Heart left ventricle (tissue), 16 donors: ENCODE data around the gene GTSE1. TPM values are rescaled to one million over a fixed set of nuclear protein-coding genes. Genes with fewer than 3 reads are reported as not detected.

ENCODE experiments used
- ATAC-seq, 4 donors: fragments of 200-7000 bp; cut with Tn5 transposase; one replicate each; pipeline ENCODE4 v1.9.1; 2020 to 2022; ENCODE audit warnings: moderate library complexity in 4 of 4, mild to moderate bottlenecking in 3 of 4, moderate number of reproducible peaks in 1 of 4
- DNase-seq, 5 donors: peaks; one replicate each; pipeline ENCODE4 v3.0.0-alpha.2; 2020
- H3K27ac ChIP-seq, 12 donors: fragments of 200-600 bp; sonication (generic) in 4 of 12; one replicate each; pipeline versions ENCODE4 v1.5.0 to v1.8.0; 2016 to 2022; ENCODE audit warnings: mild to moderate bottlenecking in 2 of 12
- H3K27me3 ChIP-seq, 9 donors: fragments of 200-600 bp; sonication (generic) in 2 of 9; one replicate each; pipeline versions ENCODE4 v1.5.1 to v1.8.0; 2016 to 2022; ENCODE audit warnings: mild to moderate bottlenecking in 3 of 9
- H3K36me3 ChIP-seq, 9 donors: fragments of 200-600 bp; sonication (generic) in 2 of 9; one replicate each; pipeline versions ENCODE4 v1.5.0 to v1.8.0; 2018 to 2022; ENCODE audit warnings: mild to moderate bottlenecking in 2 of 9
- H3K4me1 ChIP-seq, 12 donors: fragments of 200-600 bp; sonication (generic) in 4 of 12; one replicate each; pipeline versions ENCODE4 v1.5.0 to v1.8.0; 2016 to 2022; ENCODE audit warnings: mild to moderate bottlenecking in 3 of 12
- H3K4me3 ChIP-seq, 12 donors: fragments of 200-600 bp; sonication (generic) in 4 of 12; one replicate each; pipeline versions ENCODE4 v1.5.0 to v1.8.0; 2017 to 2022; ENCODE audit warnings: mild to moderate bottlenecking in 9 of 12, moderate library complexity in 4 of 12
- H3K9me3 ChIP-seq, 12 donors: fragments of 200-600 bp; sonication (generic) in 4 of 12; one replicate each; pipeline versions ENCODE4 v1.5.0 to v1.8.0; 2016 to 2022; ENCODE audit warnings: mild to moderate bottlenecking in 1 of 12
- POLR2A ChIP-seq, 2 donors: fragments of 450-650 bp; IDR thresholded peaks; one replicate each; pipeline ENCODE4 v1.6.1; 2017; ENCODE audit warnings: antibody characterized with exemption in 2 of 2, mild to moderate bottlenecking in 2 of 2, moderate library complexity in 2 of 2
- WGBS, 4 donors: extraction: QIAGEN DNeasy Blood & Tissue Kit in 2 of 4; methylation state at CpG; one replicate each; pipeline versions ENCODE4 v1.1.5 to v1.1.7; 2013 to 2018; 5-methylcytosine and 5-hydroxymethylcytosine counted together
- intact Hi-C, 10 donors: fragments of 100-400 bp; cut with DNase I; formaldehyde crosslinking; loops; one replicate each; pipeline versions ENCODE4 v1.11.1 to v1.14.2; 2022
- polyA plus RNA-seq, 2 donors: library from polyadenylated mRNA; stranded (reverse); fragments of 200-250 nt; gene quantifications; one replicate each; pipeline ENCODE4 v1.2.3, GENCODE V29; 2013
- total RNA-seq, 9 donors: library from RNA; depleted of rRNA in 2 of 9; stranded (reverse); fragments of >200 nt in 2 of 9; fragmentation: NEBNext Ultra II Directional in 3 of 9; extraction: Animal tissue kit (Norgen Biotek cat#: 25700) in 3 of 9; gene quantifications; one replicate each; pipeline versions ENCODE4 v1.1.0 to v1.2.4, GENCODE V29; 2016 to 2023
- TF ChIP-seq, protein P1 (sequence below), 12 donors: fragments of 200-600 bp; sonication (generic) in 4 of 12; IDR thresholded peaks; one replicate each; pipeline versions ENCODE4 v1.5.0 to v1.8.0; 2018 to 2022; ENCODE audit warnings: antibody characterized with exemption in 12 of 12, mild to moderate bottlenecking in 5 of 12
- donor health status: ischemic (EF 13 %, LVEDD 7.1; RV severe dilation, severe dysfunction).
- donor health status: healthy with polysubstance abuse.
- donor health status: DM: no; HTN: yes; CAD: no.
- donor health status: DM: no; HTN: no; CAD: no.
- donor health status: ischemic (EF 25% LVEDD 6.9; RV normal size, moderate dysfunction).
- donor health status: ischemic (EF 25% LVEDD 5.7; RV mildly dilated, moderate dysfunction).
- donor health status: healthy.
- donor health status: DM: yes; HTN: yes; CAD: no.
- donor health status: ischemic (EF 35%, LVEDD 5.7; RV mildly dilated, moderate dysfunction).
- donor health status: nonischemic (EF 11% LVEDD 7.7; RV severe dilation, severe dysfunction).
- donor health status: DM: yes; HTN: yes; CAD: no.
- donor health status: PGD.
- donor health status: ischemic (EF 29% LVEDD 5.4; RV normal size, mild dysfunction).
- donor health status: nonischemic (EF 23%, LVEDD 6.1; RV moderate dilation, normal function).

GTSE1 gene
- total and polyA plus RNA-seq, 11 donors, result 0.19 to 6.9 (median 0.59) TPM; not detected in 1

DNA sequence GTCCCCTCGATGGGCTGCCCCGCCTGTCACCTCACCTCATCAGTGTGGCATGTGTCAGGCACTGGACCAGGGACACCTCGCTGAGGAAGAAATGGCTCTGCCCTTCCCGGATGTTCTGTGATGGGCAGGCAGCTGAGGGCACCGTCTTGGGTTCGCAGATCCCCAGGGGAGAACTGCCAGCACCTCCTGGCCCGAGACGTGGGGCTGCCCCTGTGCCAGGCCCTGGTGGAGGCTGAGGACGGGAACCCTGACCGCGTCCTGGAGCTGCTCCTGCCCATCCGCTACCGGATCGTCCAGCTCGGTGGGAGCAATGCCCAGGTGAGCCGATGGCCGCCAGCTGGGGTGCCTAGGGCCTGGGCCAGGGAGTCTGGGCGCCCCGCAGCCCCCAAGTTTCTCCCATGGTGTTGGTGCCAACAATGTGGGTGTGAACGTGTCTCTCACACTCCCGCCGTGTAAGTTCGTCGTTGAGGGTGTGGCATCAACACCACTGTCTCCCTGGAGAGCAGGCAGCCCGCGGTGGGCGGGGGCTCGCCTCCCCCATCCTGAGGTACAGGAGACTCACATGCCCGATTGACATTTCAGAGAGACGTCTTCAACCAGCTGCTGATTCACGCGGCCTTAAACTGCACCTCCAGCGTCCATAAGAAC lies 7.3 kb upstream of the GTSE1 start:
- Histone ChIP-seq H3K36me3 (peaks cover 0 to 66% (median 48%) of the 10 kb centered on the region in 9 donors), H3K9me3 (peaks cover 0 to 7% (median 0%) of the 10 kb centered on the region in 12 donors), H3K27ac (peak overlapping the region in 9 of 12 donors; percentile 3 to 86 (median 78)), H3K4me3 (no peak overlapping the region), H3K4me1 (peaks cover 0 to 43% (median 18%) of the 10 kb centered on the region in 12 donors), H3K27me3 (no peaks in the 10 kb centered on the region)
- WGBS, 4 donors, result 79 to 86% (median 80%) methylated on average over 27 to 33 of the region's 33 CpGs
- ATAC-seq, result peak in 2 of 4 donors; percentile 15 to 38
- DNase-seq, result peak in 1 of 5 donors; percentile 66
- intact Hi-C loops, result no loop called here
- TF ChIP-seq, protein P1, sequence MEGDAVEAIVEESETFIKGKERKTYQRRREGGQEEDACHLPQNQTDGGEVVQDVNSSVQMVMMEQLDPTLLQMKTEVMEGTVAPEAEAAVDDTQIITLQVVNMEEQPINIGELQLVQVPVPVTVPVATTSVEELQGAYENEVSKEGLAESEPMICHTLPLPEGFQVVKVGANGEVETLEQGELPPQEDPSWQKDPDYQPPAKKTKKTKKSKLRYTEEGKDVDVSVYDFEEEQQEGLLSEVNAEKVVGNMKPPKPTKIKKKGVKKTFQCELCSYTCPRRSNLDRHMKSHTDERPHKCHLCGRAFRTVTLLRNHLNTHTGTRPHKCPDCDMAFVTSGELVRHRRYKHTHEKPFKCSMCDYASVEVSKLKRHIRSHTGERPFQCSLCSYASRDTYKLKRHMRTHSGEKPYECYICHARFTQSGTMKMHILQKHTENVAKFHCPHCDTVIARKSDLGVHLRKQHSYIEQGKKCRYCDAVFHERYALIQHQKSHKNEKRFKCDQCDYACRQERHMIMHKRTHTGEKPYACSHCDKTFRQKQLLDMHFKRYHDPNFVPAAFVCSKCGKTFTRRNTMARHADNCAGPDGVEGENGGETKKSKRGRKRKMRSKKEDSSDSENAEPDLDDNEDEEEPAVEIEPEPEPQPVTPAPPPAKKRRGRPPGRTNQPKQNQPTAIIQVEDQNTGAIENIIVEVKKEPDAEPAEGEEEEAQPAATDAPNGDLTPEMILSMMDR (IDR thresholded peaks at IDR 0.05), result no peak
- TF ChIP-seq POLR2A (IDR thresholded peaks at IDR 0.05), result no peak

GRCh38 chr22:46290121-46290842 lies 6.4 kb upstream of the GTSE1 start:
- peak overlapping the region in 11 of 12 donors; percentile 0 to 86 (median 69) for H3K27ac ChIP-seq
- intact Hi-C loops, result loop anchor here in 1 of 10 donors (5.0 kb wide), 1 partner anchor 148 kb away; no protein-coding TSS in a partner anchor
- H3K4me3 ChIP-seq, result no peak overlapping the region
- peak; percentile 56 to 77 (median 64) for ATAC-seq
- TF ChIP-seq, protein P1 (IDR thresholded peaks at IDR 0.05), result no peak
- no peak for TF ChIP-seq POLR2A (IDR thresholded peaks at IDR 0.05)
- peaks cover 0 to 57% (median 39%) of the 10 kb centered on the region in 9 donors for H3K36me3 ChIP-seq
- 73 to 85% (median 77%) methylated on average over 17 of the region's 17 CpGs for WGBS, 4 donors
- H3K9me3 ChIP-seq, result peaks cover 0 to 7% (median 0%) of the 10 kb centered on the region in 12 donors
- H3K27me3 ChIP-seq, result no peaks in the 10 kb centered on the region
- peaks cover 0 to 43% (median 18%) of the 10 kb centered on the region in 12 donors for H3K4me1 ChIP-seq
- DNase-seq, result peak in 4 of 5 donors; percentile 49 to 82 (median 66)

- peaks cover 0 to 50% (median 25%) of the 10 kb centered on the region in 12 donors for H3K4me1 ChIP-seq
- DNase-seq (no peak), ATAC-seq (no peak)
- H3K27ac ChIP-seq, result peak overlapping the region in 9 of 12 donors; percentile 28 to 86 (median 69)
- WGBS, 4 donors, result 90 to 93% (median 92%) methylated on average over 22 to 23 of the region's 23 CpGs
- H3K27me3 ChIP-seq, result no peaks in the 10 kb centered on the region
- no peak overlapping the region for H3K4me3 ChIP-seq
- peaks cover 0 to 49% (median 31%) of the 10 kb centered on the region in 9 donors for H3K36me3 ChIP-seq
- intact Hi-C loops, result loop anchor here in 1 of 10 donors (5.0 kb wide), 1 partner anchor 149 kb away; no protein-coding TSS in a partner anchor
- H3K9me3 ChIP-seq, result peaks cover 0 to 7% (median 0%) of the 10 kb centered on the region in 12 donors
- TF ChIP-seq POLR2A (IDR thresholded peaks at IDR 0.05), result no peak
- TF ChIP-seq, protein P1 (IDR thresholded peaks at IDR 0.05), result no peak
These were observed 5.6 kb upstream of the GTSE1 start for GRCh38 chr22:46290843-46291785.
